NCI-H2081 (cell line): Measurements from ENCODE around the gene ETF1.

Source experiments
- DNase-seq, 2 experiments: peaks; one replicate each; lab custom pipeline; 2025; lab: John Stamatoyannopoulos, UW

ETF1 gene

DNA sequence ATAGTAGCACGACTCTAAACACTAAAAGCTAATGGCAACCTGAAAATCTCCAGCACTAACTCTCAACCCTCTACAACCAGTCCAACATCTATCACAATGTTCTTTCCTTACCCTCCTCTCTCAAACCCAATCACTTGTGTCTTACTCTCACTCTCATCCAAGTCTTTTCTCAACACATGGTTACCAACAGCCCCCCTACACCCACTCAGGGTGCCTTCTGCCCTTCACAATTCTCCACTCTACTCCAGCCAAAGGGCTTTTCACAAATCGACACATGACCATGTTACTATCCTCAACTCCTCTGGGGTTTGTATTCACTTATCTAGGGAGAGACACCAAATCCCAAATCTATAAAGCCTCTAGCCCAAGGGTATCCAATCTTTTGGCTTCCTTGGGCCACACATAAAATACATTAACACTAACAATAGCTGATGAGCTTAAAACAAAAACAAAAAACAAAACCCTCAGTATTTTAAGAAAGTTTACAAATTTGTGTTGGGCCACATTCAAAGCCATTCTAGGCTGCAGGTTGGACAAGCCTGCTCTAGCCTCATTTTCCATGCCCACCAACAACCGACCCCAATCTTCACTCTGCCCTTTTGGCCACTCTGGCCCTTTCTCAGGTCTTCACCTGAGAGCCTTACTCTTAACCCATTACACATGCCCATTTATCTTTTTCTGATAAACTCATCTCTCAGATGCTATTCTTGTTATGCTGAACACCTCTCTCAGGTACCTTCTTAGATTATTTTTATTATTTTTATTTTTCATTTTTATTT is 20.5 kb upstream of the ETF1 start:
- DNase-seq, result no peak

DNA sequence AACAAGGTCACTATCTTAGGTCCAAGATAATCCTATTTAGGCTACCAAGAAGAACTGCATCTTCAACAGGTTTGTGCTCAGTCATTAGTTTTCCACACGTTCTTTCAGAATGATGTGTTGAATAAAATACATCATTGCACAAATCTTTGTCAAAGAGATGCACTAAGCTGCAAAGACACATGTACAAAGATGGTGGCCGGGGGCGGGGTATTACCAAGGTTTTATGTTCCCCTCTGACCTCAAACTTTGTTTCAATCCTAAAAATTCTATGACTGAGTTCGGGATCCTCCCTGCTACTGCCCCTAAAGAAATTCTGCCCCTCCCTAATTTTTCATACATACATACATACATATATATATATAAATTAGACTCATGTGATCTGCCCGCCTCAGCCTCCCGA is 17.9 kb upstream of the ETF1 start:
- DNase-seq, result no peak

DNA sequence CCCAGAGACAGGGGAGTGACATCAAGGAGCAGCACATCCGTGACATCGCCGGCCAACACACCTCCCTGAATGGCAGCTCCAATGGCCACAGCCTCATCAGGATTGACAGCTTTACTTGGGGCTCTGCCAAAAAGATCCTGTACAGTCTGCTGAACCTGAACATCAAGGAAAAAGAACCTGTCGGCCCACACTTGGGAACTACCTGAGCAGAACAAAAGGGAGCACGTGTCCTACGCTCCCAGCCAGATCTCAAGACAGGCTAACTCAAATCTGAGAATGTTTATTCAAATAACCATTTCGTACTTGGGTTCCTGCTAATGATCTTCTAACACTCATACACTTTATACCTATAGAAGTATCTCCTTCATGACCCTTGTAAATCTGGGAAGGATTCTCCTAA is 16.9 kb upstream of the ETF1 start:
- DNase-seq, result no peak

DNA sequence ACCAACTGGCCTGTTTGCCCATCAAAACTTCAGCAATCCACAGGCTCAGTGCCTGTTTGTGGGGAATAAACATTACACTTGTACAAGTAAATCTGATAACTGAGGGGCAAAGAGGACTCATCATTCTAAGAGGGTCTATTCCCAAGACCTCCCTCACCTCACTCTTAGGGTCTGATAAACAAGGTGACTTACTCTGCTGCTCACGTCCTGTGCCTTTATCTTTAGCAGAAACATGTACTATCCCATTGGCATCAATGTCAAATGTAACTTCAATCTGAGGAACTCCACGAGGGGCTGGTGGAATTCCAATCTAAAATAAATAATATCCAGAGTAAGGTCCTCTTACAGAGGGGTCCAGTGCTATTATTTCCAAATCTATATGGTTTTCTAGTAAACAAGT is 14.6 kb upstream of the ETF1 start:
- no peak for DNase-seq

DNA sequence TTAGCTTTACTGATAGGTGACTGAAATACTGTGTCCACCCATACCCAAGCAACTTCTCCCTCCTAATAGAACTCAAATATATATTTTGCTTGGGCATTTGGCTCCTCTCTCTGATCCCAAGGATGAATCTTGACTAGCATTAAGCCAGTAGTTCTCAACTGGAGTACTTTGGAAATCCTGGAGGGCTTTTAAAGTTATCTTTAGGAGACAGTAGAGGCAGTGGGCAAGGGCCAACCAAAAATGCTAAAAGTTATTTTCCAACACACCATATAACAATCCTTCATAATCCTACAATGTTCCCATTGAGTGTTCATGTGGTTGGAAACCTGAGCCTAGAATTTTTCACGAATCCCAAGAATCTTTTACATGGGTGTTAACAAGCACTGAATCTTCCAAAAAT is 11.1 kb upstream of the ETF1 start:
- DNase-seq, result no peak

DNA sequence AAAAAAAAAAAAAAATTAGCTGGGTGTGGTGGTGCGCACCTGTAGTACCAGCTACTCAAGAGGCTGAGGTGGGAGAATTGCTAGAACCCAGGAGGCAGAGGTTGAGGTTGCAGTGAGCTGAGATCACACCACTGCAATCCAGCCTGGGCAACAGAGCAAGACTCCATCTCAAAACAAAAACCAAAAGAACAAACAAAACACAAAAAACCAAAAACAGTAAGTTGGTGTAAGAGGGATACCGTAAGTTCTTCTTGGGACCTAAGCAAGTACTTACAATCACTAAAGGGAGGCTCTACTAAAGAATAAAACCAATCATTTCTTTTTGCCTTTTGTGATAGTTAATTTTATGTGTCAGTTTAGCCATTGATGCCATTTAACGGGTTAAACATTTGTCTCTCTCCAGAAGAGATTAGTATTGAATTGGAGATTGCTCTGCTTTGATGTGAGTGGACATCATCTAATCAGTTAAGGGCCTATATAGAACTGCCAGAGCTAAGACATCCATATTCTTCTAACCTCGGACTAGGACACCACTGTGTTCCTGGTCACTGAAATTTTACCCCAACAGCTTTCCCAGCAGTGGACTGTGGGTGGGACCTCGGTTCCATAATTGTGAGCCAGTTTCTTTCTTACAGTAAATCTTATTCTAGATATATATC is 10.5 kb upstream of the ETF1 start:
- no peak for DNase-seq

DNA sequence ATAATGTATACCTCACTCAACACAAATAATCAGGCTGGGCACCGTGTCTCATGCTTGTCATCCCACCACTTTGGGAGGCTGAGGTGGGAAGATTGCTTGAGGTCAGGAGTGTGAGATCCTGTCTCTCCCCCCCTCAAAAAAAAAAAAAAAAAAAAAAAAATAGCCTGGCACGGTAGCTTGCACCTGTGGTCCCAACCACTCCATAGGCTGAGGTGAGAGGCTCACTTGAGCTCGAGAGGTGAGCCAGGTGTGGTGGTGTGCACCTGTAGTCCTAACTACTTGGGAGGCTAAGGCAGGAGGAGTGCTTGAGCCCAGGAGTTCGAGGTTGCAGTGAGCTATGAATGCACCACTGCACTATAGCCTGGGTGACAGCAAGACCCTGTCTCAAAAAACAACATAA is 9.6 kb upstream of the ETF1 start:
- no peak for DNase-seq

DNA sequence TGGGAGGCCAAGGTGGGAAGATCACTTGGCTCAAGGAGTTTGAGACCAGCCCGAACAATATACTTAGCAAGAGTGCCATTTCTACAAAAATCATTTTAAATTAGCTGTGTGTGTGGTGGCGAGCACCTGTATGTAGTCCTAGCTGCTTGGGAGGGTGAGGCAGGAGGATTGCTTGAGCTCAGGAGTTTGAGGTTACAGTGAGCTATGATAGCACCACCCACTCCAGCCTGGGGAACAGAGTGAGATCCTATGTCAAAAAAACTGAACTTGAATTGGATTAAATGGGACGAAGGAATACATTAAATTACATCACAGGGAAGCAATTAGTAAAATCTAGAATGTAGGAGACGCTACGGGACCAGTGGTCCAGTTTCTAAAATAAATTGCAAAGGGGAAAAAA is 6.4 kb upstream of the ETF1 start:
- no peak for DNase-seq

DNA sequence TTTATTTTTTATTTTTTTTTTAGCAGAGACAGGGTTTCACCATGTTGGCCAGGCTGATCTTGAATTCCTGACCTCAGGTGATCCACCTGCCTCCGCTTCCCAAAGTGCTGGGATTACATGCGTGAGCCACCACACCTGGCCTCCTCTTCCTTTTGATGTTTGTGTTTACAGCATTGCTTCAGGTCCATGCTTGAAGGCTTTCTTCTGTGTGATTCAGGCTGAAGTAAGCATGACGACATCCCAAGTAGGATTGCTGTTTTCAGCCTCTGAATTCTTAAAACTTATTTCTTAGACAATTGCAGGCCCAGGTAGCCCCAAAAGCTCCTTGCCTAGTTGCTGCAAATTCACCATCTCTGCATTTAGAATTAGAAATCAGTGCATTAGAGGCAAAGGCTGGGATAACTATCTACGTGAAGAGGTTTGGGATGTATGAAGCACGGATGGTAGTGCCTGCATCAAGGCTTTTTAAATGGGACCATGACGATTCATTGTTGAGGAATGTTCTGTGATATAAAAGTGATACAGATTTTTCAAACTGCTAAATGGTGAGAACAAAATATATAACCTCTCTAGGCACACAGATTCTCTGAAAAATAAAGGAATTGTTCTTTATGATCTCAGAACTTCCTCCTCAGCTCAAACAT is 3.0 kb upstream of the ETF1 start:
- no peak for DNase-seq

DNA sequence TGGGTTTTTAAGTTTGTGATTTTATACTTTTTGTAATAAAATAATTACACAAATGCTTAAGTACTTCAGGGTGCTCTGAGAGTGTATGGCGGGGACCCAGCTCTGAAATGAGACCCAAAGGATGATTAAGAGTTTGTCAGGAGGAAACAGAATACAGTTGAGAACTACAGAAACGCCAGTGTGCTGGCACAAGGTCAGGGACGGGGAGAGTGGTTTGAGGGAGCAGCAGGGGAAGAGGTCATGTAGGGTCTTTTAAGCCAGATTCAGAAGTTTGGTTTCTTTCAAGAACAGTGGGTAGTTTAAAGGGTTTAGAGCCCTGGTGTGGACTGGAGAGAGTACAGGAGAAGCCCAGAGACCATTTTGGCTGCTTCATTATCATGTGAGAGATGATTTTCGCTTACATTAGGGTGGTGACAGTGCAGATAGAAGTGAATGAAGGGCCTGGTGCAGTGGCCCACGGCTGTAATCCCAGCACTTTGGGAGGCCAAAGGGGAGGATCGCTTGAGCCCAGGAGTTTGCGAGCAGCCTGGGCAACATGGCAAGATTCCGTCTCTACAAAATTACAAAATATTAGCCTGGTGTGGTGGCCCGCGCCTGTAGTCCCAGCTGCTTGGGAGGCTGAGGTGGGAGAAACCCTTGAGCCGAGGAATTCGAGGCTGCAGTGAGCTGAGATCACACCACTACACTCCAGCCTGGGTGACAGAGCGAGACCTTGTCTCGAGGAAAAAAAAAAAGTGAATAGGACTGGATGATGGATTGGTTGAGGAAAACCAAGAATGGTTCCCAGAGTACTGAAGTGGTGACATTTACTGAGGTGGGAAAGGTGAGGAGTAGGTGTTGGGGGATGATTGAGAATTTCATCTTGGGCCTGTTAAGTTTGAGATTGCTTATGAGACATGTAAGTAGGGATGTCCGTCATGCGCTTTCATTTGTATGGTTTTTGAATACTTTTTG is 1.4 kb upstream of the ETF1 start:
- no peak for DNase-seq

DNA sequence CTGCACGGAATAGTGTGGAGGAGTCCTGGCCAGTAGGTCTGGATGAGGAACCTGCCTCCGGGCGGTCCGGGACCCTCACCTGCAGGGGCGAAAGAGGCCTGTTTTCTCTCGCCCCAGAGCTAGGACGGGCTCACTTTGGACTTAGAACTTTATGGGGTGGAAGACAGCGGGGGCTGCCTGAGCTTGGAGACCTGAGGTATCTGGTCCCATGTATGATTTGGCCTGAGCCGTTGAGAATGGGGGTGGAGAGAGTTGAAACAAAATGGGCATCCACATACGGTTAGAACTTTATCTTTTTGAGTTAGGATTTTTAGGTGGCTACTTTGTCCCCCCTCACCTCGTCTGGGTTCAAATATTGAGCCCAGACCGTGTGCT is 681 bp upstream of the ETF1 start:
- no peak for DNase-seq

DNA sequence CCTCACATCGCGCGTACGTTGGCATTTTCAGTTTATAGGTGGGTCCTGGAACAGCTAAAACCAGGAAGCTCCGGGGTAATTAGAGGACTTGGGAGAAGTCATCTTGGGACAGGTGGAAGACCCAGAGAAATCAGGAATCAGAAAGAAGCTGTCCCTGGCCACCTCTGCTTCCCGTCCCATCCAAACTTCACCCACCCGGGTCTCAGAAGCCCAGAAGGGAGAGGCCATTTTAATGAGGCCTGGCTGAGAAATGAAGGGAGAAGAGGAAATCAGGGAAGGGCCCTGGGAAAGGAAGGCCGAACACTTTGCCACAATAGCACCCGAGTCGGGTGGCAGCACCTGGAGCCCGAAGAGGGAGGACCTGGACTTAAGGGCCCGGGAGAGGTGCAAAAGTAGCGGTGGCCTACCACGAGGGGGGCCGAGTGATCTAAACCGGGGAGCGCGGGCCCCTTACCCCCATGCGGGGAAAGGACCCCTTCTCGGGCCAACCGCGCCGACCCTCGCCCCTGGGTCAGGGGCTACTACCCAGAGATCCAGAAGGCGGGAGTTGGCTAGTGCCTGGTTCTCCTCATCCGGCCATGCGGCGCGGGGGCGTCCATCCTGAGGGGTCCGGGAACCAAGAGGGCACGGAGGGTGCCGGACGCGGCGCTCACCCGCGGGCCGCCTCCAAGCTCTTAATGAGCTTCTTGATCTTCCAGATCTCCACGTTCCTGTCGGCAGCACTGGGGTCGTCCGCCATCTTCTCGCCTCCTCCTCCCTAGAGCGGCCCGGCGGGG is 668 bp downstream of the ETF1 start:
- DNase-seq, result no peak

DNA sequence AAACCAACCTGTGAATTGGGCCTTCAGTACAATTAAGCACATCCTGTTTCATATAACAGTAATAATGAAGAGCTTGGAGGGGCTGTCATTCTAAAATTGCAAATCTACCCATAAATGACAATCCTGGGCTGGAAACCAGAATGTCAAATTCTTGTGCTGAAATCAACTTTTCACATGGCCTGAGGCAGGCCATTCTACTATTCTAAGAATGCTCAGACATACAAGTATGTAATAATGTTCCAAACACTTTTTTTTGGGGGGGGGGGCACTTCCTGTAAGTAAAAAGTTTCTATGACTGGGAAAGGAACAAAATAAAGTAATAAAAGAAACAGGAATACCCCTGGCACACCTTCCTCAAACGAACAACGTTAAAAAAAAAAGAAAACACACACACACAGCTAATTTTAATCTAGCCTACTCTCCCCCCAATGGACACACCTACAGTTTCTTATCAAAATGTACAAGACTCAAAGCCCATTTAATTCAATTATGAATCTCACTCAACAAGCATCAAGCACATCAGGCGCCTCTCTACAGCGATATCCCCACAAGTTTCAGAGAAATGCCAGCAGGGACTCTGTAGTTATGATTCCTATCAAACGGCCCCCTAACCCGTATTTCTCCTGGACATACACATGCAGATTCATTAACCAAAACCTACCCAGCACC is 1.4 kb downstream of the ETF1 start:
- no peak for DNase-seq

DNA sequence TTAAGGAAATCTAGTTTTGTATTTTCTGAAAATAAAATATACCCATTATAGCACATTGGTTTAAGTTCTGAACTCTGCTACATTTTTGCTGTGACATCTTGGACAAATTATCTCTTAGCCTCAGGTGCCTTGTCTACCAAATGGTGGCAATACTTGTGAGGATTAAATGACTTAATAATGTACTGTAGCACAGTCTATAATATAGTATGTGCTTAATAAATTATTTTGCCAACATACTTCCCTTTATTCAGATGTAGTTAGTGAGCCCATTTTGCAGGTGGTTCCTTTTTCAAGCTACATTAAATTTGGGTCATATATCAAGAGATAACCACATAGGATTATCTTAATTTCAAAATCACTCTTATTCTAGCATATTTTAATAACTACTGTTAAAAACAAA is 3.2 kb downstream of the ETF1 start:
- no peak for DNase-seq

DNA sequence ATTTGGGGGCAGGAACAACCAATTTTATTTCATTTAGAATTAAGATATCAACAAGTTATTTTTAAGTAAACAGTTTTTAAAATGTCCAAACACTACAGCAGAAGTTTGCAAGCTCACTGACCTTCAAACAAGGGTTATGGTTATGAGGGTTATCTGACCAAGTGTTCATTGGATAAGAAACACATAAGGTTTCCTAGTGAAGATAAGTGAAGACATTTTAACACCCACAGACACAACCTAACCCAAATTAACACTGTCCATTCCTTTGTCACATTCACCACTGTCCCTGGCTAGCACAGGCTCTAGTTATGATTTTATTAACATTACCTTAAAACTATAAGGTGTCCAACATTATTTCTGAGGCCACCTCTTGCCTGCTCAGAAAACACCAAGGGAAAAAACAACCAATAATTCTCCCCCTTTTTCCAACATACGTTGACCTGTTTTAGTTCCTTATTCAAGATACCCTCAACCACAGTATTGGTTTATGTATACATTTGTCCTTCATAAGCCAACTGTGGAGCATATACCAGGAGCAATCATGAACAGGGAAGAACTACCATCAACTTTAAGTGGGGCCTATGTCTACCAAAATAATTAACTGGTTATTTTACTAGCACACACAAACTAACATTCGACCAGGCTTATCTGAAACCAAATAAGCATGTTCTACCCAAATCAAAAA is 4.0 kb downstream of the ETF1 start:
- DNase-seq, result no peak

DNA sequence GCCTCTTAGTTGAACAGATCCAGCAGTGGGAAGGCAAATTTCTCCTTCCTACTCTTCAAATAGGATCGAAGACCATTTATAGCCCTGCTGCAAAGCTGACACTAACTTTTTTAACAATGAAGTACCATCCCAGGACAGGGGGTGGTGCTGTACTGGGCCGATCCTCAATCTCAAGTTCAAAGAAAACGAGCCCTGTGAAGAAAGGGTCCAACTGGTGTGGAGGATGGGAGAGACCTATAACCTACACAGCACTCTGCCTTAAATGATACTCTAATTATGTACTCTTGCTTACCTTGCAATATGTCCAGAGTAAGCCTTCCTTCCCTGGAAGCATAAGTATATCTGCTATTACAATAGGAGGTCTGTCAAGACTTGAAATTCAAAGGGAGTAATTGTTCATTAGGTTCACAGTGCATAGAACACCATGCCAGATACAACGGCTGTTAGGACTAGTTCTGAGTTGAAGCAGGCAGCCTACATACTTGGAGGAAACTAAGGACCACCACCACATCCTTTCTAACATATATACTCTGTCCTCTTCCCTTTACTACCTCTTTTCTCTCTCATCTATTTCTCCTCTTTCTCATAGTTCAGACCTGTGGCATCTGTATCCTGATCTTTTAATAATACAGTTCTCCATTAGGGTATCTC is 6.2 kb downstream of the ETF1 start:
- DNase-seq, result no peak

DNA sequence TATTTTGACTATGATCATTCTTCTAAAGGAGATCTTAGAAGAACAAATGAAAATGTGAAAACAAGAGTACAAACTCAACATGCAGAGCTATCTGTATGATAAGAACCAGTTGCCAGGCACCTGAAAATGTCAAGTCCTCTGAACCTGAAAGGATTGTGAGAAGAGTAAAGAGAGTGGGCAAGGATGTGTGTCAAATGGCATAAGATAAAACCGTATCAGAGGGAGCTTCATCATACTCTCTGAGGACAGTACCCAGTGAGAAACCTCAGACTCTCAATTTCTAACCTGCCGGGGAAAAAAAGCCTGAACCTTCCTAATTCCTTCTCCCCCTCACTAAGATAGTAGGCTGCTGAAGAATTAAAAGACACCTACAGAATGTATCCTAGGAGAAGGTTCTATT is 6.8 kb downstream of the ETF1 start:
- no peak for DNase-seq

DNA sequence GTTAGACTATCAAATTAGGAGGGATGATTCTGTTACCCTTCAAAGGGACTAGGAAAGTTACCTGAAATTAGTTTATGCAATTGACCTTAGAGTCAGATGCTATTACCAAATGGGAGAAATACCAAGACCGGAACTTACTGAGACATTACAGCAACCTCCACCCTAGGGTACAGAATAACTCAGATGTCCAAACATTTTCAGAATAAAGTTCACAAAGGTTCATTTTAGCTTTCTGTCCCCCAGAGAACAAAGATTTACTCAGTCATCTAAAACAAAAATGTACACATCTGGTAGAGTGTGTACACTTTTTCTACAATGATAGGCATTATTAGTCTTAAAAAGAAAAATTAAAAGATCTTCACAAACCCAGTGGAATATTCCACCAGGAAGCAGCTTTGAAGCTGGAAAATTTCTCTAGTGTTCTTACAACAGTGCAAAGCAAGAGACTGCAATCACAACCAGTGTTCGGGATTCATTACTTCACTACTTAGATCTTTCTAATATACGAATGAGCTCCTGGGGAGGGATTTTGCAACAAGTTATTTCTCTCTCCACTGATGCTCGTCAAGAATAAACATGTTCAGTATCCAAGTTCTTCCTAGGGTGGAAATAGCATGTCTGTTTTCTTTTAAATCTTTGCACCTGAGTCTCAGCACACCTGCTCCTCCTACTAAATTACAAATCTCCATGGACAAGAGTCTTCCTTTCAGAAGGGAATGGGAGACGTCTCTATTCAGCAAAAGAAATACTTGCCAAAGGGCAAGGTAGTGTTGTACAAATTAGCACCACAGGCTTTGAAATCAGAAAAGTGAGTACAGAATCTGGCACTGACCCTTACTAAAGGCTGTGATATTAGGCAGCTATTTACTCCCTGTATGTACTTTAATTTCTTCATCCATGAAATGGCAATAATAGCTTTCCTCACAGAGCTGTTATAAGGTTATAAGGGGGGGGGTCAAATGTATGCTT is 8.8 kb downstream of the ETF1 start:
- no peak for DNase-seq

DNA sequence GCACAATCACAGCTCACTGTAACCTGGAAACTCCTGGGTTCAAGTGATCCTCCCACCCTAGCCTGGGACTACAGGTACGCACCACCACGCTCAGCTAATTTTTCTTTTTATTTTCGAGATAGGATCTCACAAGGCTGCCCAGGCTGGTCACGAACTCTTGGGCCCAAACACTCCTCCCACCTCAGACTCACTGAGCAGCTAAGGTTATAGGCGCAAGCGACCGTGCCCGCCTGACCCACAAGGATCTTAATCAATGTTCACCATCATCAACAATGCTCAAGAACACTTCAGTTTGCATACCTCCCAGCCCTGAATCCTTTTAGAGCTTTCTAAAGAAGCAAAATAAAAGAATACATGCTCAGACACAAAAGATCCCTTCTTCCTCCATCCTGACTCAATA is 13.2 kb downstream of the ETF1 start:
- DNase-seq, result no peak
